ENCODE measurements around the gene PFDN1. TPM values are rescaled to one million over a fixed set of nuclear protein-coding genes. Genes with fewer than 3 reads are reported as not detected.

PFDN1 gene
- total and polyA plus RNA-seq, 9 of the 15 experiments (the other 6 are each of a cell fraction or from before 2014, with no cell fraction given) = 45.5 to 215 (median 78.0) TPM

DNA sequence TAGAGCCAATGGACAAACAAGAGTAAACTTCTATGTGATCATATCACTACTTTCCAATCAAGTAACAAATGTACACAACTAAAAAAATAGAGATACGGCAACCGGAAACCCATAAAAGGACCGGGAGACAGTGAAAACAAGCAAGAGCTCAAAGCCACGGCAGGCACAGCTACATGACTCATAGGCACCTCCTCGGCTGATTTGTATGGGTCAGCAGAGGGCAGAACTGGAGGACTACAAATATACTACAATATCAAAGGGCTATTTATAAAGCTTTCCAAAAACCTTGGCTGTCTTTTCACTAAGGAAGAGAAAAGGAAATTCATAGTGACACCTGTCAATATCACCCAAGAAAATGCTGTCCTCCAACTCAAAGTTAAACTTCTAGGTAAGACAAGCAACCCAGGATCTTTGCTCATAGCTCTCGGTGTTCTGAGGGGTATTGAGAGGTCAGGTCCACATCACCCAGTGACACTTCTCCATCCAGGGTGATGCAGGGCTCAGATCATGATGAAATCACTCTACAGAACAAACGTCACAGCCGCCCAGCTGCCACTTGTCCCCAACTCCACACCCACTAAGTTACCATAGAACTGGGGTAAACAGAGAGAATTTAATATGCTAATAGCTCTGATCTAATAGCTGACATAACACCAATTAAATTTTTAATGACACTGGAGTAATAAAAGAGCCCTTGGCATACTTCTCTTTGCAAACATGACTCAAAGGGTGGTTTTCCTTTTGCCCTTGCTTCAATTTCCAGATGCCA lies 41.3 kb downstream of the PFDN1 start (continued):
- TF ChIP-seq LEF1 (IDR thresholded peaks at IDR 0.05) (peak; percentile 61; the same call in 1 of the 2 replicates), COPS2 (conservative IDR thresholded peaks at IDR 0.05) (no peak), RAD21 (CRISPR knock-in tag; conservative IDR thresholded peaks at IDR 0.05 in 1 of 2, IDR thresholded peaks at IDR 0.05 in 1 of 2) (peak in 1 of 2 experiments; percentile 29; a peak in 2 of 4 replicates), ZNF212 (CRISPR knock-in tag; IDR thresholded peaks at IDR 0.05) (no peak), SP1 (CRISPR knock-in tag; IDR thresholded peaks at IDR 0.05) (no peak), RCOR1 (IDR thresholded peaks at IDR 0.05; ENCODE audit: borderline replicate concordance in 1 of 2, low read depth in 2 of 2, low read length in 2 of 2) (peak in 1 of 2 experiments; percentile 17; a peak in 1 of 4 replicates), ZNF197 (CRISPR knock-in tag; IDR thresholded peaks at IDR 0.05; ENCODE audit: low read depth) (no peak), CBX2 (IDR thresholded peaks at IDR 0.05; ENCODE audit: insufficient read depth, low read length, poor library complexity, severe bottlenecking) (no peak), EP300 (IDR thresholded peaks at IDR 0.05; ENCODE audit: low read length) (peak; percentile 26; the same call in 1 of the 2 replicates), STAT5B (CRISPR knock-in tag; IDR thresholded peaks at IDR 0.05) (no peak), NFATC3 (IDR thresholded peaks at IDR 0.05) (no peak), JUNB (CRISPR knock-in tag; conservative IDR thresholded peaks at IDR 0.05) (peak; percentile 63), CBFA2T3 (IDR thresholded peaks at IDR 0.05) (no peak; the same call in 1 of the 2 replicates), NRF1 (conservative IDR thresholded peaks at IDR 0.05 in 1 of 2, IDR thresholded peaks at IDR 0.05 in 1 of 2) (peak in 1 of 2 experiments; percentile 17; a peak in 1 of 4 replicates), POU5F1 (IDR thresholded peaks at IDR 0.05; ENCODE audit: borderline replicate concordance, low read depth, low read length, partially characterized antibody) (no peak), DMBX1 (CRISPR knock-in tag; IDR thresholded peaks at IDR 0.05; ENCODE audit: borderline replicate concordance) (no peak), EHMT2 (IDR thresholded peaks at IDR 0.05) (no peak)
- TF ChIP-seq, protein P1, sequence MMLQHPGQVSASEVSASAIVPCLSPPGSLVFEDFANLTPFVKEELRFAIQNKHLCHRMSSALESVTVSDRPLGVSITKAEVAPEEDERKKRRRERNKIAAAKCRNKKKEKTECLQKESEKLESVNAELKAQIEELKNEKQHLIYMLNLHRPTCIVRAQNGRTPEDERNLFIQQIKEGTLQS (IDR thresholded peaks at IDR 0.05) = peak; percentile 92
- TF ChIP-seq, protein P1 (CRISPR knock-in tag; conservative IDR thresholded peaks at IDR 0.05) = peak; percentile 86; the same call in 1 of the 2 replicates
- TF ChIP-seq, protein P2, sequence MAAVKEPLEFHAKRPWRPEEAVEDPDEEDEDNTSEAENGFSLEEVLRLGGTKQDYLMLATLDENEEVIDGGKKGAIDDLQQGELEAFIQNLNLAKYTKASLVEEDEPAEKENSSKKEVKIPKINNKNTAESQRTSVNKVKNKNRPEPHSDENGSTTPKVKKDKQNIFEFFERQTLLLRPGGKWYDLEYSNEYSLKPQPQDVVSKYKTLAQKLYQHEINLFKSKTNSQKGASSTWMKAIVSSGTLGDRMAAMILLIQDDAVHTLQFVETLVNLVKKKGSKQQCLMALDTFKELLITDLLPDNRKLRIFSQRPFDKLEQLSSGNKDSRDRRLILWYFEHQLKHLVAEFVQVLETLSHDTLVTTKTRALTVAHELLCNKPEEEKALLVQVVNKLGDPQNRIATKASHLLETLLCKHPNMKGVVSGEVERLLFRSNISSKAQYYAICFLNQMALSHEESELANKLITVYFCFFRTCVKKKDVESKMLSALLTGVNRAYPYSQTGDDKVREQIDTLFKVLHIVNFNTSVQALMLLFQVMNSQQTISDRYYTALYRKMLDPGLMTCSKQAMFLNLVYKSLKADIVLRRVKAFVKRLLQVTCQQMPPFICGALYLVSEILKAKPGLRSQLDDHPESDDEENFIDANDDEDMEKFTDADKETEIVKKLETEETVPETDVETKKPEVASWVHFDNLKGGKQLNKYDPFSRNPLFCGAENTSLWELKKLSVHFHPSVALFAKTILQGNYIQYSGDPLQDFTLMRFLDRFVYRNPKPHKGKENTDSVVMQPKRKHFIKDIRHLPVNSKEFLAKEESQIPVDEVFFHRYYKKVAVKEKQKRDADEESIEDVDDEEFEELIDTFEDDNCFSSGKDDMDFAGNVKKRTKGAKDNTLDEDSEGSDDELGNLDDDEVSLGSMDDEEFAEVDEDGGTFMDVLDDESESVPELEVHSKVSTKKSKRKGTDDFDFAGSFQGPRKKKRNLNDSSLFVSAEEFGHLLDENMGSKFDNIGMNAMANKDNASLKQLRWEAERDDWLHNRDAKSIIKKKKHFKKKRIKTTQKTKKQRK (IDR thresholded peaks at IDR 0.05; ENCODE audit: borderline replicate concordance, low read depth, low read length) = no peak

Measured in K562 (cell line).